Gastroesophageal sphincter (tissue), 3 donors: ENCODE measurements around the gene MMP11.

Experiments used
- EP300 ChIP-seq: sonication (generic); formaldehyde crosslinking; IDR thresholded peaks from one replicate; pipeline ENCODE4 v1.6.1; 2017; ENCODE audit warnings: antibody characterized with exemption, mild to moderate bottlenecking
- POLR2AphosphoS5 ChIP-seq: sonication (generic); formaldehyde crosslinking; IDR thresholded peaks from one replicate; pipeline ENCODE4 v1.6.1; 2017; ENCODE audit warnings: antibody characterized with exemption
- TF ChIP-seq, protein P1 (sequence below), 4 experiments: fragments of 200-600 bp in 2 of 4; fragments of 450-650 bp in 2 of 4; sonication (generic) in 1 of 4; IDR thresholded peaks; one replicate each; pipeline ENCODE4 v1.5.1; 2017 to 2019; ENCODE audit warnings: antibody characterized with exemption in 4 of 4, mild to moderate bottlenecking in 2 of 4, moderate library complexity in 2 of 4

DNA sequence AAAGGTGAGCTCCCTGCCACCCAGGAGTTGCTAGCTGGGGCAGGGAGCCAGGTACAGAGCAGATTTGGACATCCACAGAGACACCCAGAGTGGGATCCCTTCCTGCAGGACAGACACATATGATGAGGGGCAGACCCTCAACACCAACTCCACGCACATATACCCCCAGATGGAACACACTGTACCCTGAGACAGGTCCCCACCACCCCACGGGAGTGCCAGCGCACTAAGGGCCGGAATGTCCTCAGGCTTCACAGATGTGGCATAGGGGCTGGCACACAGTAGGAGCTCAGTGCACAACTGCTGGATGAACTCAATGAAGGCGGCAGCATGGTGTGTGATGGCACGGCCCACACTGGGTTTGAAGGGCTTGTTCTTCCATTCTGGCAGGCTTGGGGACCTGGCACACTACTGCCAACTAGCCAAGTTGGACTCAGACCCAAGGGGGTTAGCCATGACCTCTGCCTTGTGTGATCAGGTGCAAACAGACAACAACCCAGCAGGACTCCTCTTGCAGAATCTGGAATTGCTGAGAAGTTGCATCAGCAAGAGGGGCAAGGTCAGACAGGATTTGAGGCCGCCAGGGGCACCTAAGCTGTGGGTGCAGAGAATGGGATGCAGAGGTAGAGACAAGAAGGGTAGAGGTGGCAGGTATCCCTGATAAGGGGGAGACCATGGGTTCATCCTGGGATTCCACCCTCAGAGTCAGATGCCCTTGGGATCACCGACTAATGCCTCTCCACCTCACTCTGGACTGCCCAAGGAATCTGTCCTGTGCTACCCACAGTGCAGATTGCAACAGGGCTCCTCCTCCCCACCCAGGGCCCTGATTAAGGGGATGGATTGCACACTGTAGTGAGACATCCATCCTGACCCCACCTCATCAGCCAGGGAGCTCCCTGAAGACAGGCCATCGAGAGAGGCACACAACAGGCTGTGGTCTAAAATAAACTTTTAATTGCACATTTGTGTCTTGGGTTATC, 7.5 kb upstream of the MMP11 start:
- TF ChIP-seq, protein P1, sequence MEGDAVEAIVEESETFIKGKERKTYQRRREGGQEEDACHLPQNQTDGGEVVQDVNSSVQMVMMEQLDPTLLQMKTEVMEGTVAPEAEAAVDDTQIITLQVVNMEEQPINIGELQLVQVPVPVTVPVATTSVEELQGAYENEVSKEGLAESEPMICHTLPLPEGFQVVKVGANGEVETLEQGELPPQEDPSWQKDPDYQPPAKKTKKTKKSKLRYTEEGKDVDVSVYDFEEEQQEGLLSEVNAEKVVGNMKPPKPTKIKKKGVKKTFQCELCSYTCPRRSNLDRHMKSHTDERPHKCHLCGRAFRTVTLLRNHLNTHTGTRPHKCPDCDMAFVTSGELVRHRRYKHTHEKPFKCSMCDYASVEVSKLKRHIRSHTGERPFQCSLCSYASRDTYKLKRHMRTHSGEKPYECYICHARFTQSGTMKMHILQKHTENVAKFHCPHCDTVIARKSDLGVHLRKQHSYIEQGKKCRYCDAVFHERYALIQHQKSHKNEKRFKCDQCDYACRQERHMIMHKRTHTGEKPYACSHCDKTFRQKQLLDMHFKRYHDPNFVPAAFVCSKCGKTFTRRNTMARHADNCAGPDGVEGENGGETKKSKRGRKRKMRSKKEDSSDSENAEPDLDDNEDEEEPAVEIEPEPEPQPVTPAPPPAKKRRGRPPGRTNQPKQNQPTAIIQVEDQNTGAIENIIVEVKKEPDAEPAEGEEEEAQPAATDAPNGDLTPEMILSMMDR (IDR thresholded peaks at IDR 0.05) = no peak
- no peak for TF ChIP-seq EP300
- no peak for TF ChIP-seq POLR2AphosphoS5
